C1 segment of cervical spinal cord (tissue), 14 donors: ENCODE data around the gene MCOLN3.
"Not testable (repeated sequence)": the region's sequence is repeated elsewhere in the genome, so short reads cannot be mapped to it uniquely, and the experiment has no call there.

Source experiments
- DNase-seq, 14 donors: peaks; one replicate each; lab custom pipeline; 2025; lab: John Stamatoyannopoulos, UW

Gene MCOLN3

GRCh38 chr1:84991097-84991920 is 57.0 kb downstream of the MCOLN3 start:
- no peak for DNase-seq

GRCh38 chr1:84988588-84988987 is 59.7 kb downstream of the MCOLN3 start:
- no peak for DNase-seq

- DNase-seq = not testable (repeated sequence)
Observed at GRCh38 chr1:84986561-84986960, 61.7 kb downstream of the MCOLN3 start.

- no peak for DNase-seq
Observed at GRCh38 chr1:84985365-84985764, 62.9 kb downstream of the MCOLN3 start.

DNA sequence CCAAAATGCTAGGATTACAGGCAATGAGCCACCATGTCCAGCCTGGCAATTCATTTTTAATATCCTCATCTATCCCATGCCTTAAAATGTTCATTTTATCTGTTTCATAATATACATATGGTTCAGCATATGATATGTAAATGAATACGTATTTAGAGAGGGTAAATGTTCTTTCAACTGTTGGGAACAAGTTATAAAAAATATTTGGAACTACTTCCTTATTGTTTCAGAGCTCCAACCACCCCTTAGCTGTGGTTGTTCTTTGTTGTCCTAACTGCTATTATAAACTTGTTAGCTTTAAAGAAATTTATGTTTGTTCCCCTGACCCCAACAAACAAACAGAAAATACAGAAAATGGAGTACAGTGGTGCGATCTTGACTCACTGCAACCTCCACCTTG is 65.9 kb downstream of the MCOLN3 start:
- no peak for DNase-seq

DNA sequence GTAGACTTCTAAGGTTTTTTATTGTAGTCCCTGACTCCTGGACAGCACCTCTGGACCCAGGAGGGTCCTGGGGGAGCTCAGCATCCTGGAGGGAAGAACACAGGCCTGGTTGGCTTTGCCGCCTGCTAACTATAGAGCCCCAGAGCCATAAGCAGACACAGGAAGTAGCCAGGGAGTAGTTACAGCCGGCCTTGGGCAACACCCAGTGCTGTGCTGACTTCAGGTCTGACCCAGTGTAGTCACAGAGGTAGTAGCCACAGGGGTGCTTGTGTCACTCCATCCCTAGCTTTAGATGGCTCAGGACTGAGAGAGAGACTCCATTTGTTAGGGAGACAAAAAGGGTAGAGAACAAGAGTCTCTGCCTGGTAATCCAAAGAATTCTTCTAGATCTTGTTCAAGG is 73.3 kb downstream of the MCOLN3 start:
- no peak for DNase-seq

- no peak for DNase-seq
Observed at GRCh38 chr1:84973498-84974334, 74.6 kb downstream of the MCOLN3 start.

DNA sequence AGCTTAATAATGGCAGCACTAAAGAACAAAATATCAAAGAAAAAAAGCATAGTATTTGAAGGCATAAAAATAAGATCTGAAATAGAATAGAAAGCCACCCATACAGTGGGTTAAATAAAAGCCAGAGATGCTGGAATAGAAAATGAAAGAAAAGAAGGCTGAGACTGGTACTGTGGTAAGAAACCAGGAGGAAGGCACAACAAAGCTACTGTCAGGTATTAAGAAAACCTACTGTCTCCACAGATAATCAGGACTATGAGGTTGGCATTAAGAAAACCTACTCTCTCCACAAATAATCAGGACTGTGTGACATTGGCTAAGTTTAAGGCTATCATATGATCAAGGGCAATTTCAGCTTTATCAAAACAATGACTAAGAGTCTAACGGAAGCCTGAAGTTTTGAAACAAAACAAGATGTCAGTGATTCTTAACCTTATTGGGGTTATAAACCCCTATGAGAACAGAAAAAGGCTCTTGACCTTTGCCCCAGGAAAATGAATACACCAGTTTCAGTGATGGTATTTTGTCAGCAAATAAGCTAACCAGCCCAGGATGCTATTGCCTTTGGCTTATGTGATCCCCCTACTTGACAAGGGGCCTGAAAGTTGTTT is 75.8 kb downstream of the MCOLN3 start:
- no peak for DNase-seq

GRCh38 chr1:84971957-84972356 is 76.3 kb downstream of the MCOLN3 start:
- no peak for DNase-seq

DNA sequence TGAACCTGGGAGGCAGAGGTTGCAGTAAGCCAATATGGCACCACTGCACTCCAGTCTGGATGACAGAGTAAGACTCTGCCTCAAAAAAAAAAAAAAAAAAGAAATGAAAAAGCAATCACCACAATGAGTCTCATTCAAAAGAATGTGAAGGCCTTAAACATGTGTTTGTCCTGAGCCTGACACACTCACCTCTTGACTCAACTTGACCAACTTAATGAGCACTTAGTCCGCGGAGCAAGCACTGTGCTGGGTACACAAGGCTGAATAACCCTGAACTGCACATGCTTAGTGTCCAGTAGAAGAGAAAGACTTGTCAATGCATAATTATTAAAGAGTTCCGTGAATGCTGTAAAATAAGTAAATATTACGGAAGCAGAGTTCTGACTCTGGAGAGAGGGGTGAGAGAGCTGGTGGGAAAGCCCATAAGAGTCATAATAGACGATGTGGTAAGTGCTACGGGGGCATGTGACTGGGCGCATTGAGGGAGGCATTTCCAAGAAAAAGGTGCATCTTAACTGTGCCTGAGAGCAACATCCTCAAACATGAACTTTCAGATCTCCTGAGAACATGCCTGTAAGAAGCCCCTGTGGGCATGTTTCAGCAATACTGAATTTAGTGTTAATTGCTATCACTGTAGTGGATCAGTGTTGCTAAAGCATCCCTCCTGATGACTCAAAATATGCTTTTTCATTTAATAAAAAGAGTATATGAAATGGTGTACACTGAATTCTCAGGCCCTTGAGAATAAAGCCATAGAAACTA is 78.6 kb downstream of the MCOLN3 start:
- DNase-seq = no peak

- no peak for DNase-seq
Observed at GRCh38 chr1:84968865-84969264, 79.4 kb downstream of the MCOLN3 start.

DNA sequence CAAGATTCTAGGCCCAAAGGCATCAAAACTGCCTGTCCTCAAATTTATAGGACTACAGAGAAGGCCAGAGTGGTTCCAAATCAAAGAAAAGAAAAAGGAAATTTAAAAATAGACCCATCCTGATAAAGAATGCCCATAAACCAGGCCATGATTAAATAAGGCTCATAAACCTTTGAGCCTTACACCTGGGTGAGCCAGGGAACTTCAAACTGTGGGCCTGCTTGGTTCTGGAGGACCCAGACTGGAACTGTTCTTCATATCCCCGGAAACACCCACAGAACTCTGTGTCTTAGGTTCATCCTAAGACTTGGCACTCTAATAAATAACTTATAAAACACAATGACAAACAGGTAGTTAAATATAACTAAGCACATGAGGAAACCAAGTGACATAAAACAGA is 80.2 kb downstream of the MCOLN3 start:
- DNase-seq = no peak
